Caco-2 (cell line): ENCODE measurements around the gene ARHGDIA. TPM values are rescaled to one million over a fixed set of nuclear protein-coding genes. Genes with fewer than 3 reads are reported as not detected.
A peak's percentile ranks its signal among the peaks of the same experiment; 100 is the strongest.
"Not testable (repeated sequence)": the region's sequence is repeated elsewhere in the genome, so short reads cannot be mapped to it uniquely, and the experiment has no call there.

ENCODE experiments used
- Bru-seq: library from RNA; stranded (reverse); fragments of 400-500 nt; gene quantifications from one replicate; lab custom pipeline; 2021; lab: Mats Ljungman, UMichigan
- BruChase-seq, 2 experiments: library from RNA; stranded (reverse); fragments of 400-500 nt; gene quantifications; one replicate each; lab custom pipeline; 2021; lab: Mats Ljungman, UMichigan
- BruUV-seq: library from RNA; stranded (reverse); fragments of 400-500 nt; replicated peaks from 2 replicates; lab custom pipeline; 2021; lab: Mats Ljungman, UMichigan
- CTCF ChIA-PET: fragments of 300-600 bp; sonication (Branson Sonifier 250); formaldehyde crosslinking; loops from one replicate; lab custom pipeline; 2022; ENCODE audit warnings: antibody characterized with exemption; lab: Charles Lee
- POLR2A ChIA-PET: fragments of 300-600 bp; sonication (Branson Sonifier 250); formaldehyde crosslinking; loops from one replicate; lab custom pipeline; 2022; ENCODE audit warnings: antibody characterized with exemption; lab: Charles Lee
- DNase-seq, 2 experiments: peaks; one replicate each; pipeline versions ENCODE4 v3.0.0 to v3.0.0-alpha.2; 2020 to 2022
- H3K27me3 ChIP-seq: replicated peaks from 2 replicates; pipeline ENCODE4 v1.6.0; 2011; ENCODE audit warnings: low read length; ENCODE audit not compliant: control insufficient read depth, insufficient read depth
- H3K36me3 ChIP-seq: 2 replicates; pipeline ENCODE4 v1.5.1; 2011; ENCODE audit warnings: low read length; ENCODE audit not compliant: control insufficient read depth, insufficient read depth
- H3K4me1 ChIP-seq: fragments of 250-450 bp; sonication (Bioruptor Pico); 2 replicates; pipeline ENCODE4 v1.5.1; 2020; ENCODE audit warnings: mild to moderate bottlenecking
- H3K4me3 ChIP-seq: 2 replicates; pipeline ENCODE4 v1.5.1; 2011; ENCODE audit warnings: low read depth, mild to moderate bottlenecking, control low read depth, low read length
- H3K9me3 ChIP-seq: fragments of 250-450 bp; sonication (Bioruptor Pico); 2 replicates; pipeline ENCODE4 v1.5.1; 2020; ENCODE audit warnings: mild to moderate bottlenecking, moderate library complexity
- H3K27ac Mint-ChIP-seq: one replicate; pipeline ENCODE4 v1.8.0; 2022; ENCODE audit warnings: mixed read lengths; ENCODE audit not compliant: unreplicated experiment
- H3K27me3 Mint-ChIP-seq: one replicate; pipeline ENCODE4 v1.8.0; 2022; ENCODE audit warnings: mixed read lengths; ENCODE audit not compliant: insufficient read depth, unreplicated experiment
- H3K36me3 Mint-ChIP-seq: one replicate; pipeline ENCODE4 v1.8.0; 2022; ENCODE audit warnings: mild to moderate bottlenecking, mixed read lengths; ENCODE audit not compliant: insufficient read depth, unreplicated experiment
- H3K4me1 Mint-ChIP-seq: one replicate; pipeline ENCODE4 v1.8.0; 2022; ENCODE audit warnings: low read depth, mixed read lengths; ENCODE audit not compliant: unreplicated experiment
- H3K4me3 Mint-ChIP-seq: one replicate; pipeline ENCODE4 v1.8.0; 2022; ENCODE audit warnings: mild to moderate bottlenecking, moderate library complexity, mixed read lengths; ENCODE audit not compliant: unreplicated experiment
- H3K9me3 Mint-ChIP-seq: one replicate; pipeline ENCODE4 v1.8.0; 2022; ENCODE audit warnings: mixed read lengths; ENCODE audit not compliant: unreplicated experiment
- CTCF ChIP-seq, 2 experiments: fragments of 200-600 bp in 1 of 2; IDR thresholded peaks; 1 replicate in 1 of 2; 2 replicates in 1 of 2; pipeline versions ENCODE4 v1.5.1 to v1.8.0; 2011 to 2022; ENCODE audit warnings: antibody characterized with exemption in 1 of 2, control low read depth in 1 of 2, inconsistent platforms in 1 of 2, low read depth in 1 of 2, low read length in 1 of 2, mild to moderate bottlenecking in 1 of 2, moderate library complexity in 1 of 2; ENCODE audit not compliant: insufficient read depth in 1 of 2, severe bottlenecking in 1 of 2, unreplicated experiment in 1 of 2
- intact Hi-C: fragments of 100-400 bp; cut with micrococcal nuclease; formaldehyde crosslinking; loops from one replicate; pipeline ENCODE4 v1.10.0; 2022; ENCODE audit not compliant: unreplicated experiment
- long read RNA-seq: library from polyadenylated mRNA; stranded (forward); transcript quantifications from one replicate; pipeline ENCODE4 v2.0.0, GENCODE V29; 2022
- total RNA-seq: library from RNA; stranded (reverse); gene quantifications from 2 replicates; pipeline ENCODE4 v1.2.3, GENCODE V29; 2022

Gene ARHGDIA
- total RNA-seq, result 253 and 292 TPM in 2 replicates
- percentile 77 among the genes with signal in this experiment for Bru-seq, nascent RNA
- percentile 94 among the genes with signal in this experiment for BruChase-seq, experiment 1, labeled RNA remaining after a 2-hour chase
- percentile 98 among the genes with signal in this experiment for BruChase-seq, experiment 2, labeled RNA remaining after a 6-hour chase
- long read RNA-seq, transcript ARHGDIA-207 (5 exons, 1,201 nt), result minor isoform, 10 of 289 reads
- long read RNA-seq, transcript ARHGDIA-217 (7 exons, 886 nt), result minor isoform, 5 of 289 reads
- long read RNA-seq, transcript ARHGDIA-201 (6 exons, 1,906 nt), result major isoform, 217 of 289 reads
- long read RNA-seq, transcript ARHGDIA-203 (6 exons, 1,517 nt), result minor isoform, 6 of 289 reads
- long read RNA-seq, partial matches to known transcripts, result 5 of 289 reads
- long read RNA-seq, other reads (novel, unspliced or antisense), result 41 of 289 reads

- no peaks in the 10 kb centered on the region for H3K27me3 ChIP-seq
- Mint-ChIP-seq H3K27ac (peak within 1 kb of the TSS; percentile 90), H3K4me3 (peak within 1 kb of the TSS; percentile 78), H3K27me3 (no peaks in the 10 kb centered on the region), H3K4me1 (peaks cover 16% of the 10 kb centered on the region), H3K36me3 (peaks cover 89% of the 10 kb centered on the region), H3K9me3 (no peaks in the 10 kb centered on the region)
- peak in 1 of 2 experiments; percentile 96 for DNase-seq
- ChIA-PET POLR2A (interaction anchor here (0.6 to 1.1 kb wide), 2 partner anchors 10 to 21 kb away, joined by 4 read pairs; partner anchors contain the start of gene P4HB), CTCF (no interaction called here)
- peaks cover 49% of the 10 kb centered on the region for H3K4me1 ChIP-seq
- peaks cover 4% of the 10 kb centered on the region; the same call in 1 of the 2 replicates for H3K36me3 ChIP-seq
- no TSS peak for BruUV-seq
- intact Hi-C loops, result loop anchor here (5.0 kb wide), 1 partner anchor 151 kb away; the partner anchor contains the start of genes CENPX and LRRC45
- TF ChIP-seq CTCF (IDR thresholded peaks at IDR 0.05; ENCODE audit: insufficient read depth in 1 of 2, low read depth in 1 of 2, low read length in 1 of 2, severe bottlenecking in 1 of 2, unreplicated experiment in 1 of 2), result no peak
- no peaks in the 10 kb centered on the region for H3K9me3 ChIP-seq
- H3K4me3 ChIP-seq, result peak within 1 kb of the TSS; percentile 81
These were observed at the start of gene ARHGDIA for GRCh38 chr17:81870981-81871386. ARHGDIA (minus strand) TSS chr17:81871337; CDS start chr17:81869930, 1,407 bp downstream.

DNA sequence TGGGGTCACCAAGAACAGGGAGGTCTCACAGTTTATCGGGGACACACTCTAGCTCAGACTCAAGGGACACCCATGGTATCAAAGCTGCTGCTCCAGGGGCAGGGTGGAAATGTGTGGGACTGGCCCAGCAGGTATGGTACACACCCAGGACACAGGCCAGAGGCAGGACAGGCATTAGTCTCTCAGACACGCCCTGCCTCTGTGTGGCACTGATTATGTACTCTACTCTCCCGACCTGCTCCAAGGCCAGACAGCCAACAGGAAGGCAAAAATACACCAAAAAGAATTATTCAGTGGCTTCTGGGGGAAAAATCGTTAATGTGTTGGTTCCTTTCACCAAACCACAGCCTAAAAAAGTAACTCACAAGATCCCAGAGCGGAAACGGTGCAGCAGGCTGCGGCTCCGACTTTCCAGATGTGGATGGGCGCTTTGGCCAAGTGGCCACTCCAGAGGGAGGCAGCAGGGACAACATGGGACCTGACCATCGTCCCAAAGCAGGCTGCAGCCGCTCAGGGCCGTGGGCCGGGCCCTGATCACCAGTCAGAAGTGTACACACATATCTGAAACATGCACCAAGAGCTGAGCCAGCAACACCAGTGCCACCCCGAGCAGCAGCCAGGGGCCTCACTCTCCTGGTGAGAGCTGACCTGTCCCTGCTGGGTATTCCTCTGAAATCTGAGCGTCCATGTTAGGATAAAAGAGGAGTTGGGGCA, 47.9 kb upstream of the ARHGDIA start:
- no peak for DNase-seq
- CTCF ChIA-PET, result no interaction called here

DNA sequence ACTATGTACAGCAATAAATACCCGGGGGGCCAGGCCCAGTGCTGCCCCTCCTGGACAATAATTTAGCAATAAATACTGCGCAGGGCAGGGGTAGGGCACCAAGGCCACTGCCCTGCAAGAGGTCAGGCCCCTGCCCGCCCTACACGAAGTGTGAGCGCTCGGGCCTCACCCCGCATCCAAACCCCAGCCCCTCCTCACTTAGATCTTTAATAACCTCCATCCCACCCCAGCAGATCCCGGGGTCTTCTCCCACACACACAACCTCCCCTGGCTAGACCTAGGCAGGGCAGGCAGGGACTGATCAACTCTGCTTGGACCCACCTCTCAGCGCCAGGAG, 47.2 kb upstream of the ARHGDIA start:
- H3K27ac Mint-ChIP-seq, result peak overlapping the region; percentile 90
- H3K27me3 Mint-ChIP-seq, H3K9me3 ChIP-seq, H3K27me3 ChIP-seq, H3K9me3 Mint-ChIP-seq, DNase-seq, BruUV-seq, CTCF ChIA-PET: not testable (repeated sequence)
- peak overlapping the region; percentile 93 for H3K4me3 Mint-ChIP-seq
- H3K4me1 Mint-ChIP-seq, result peaks cover 26% of the 10 kb centered on the region
- POLR2A ChIA-PET, result interaction anchor here (1.3 kb wide), 1 partner anchor 8 kb away, joined by 11 read pairs; the partner anchor contains the start of gene MAFG
- H3K36me3 Mint-ChIP-seq, result peaks cover 94% of the 10 kb centered on the region
- intact Hi-C loops, result loop anchor here (1.0 kb wide), 1 partner anchor 8 kb away; no protein-coding TSS in a partner anchor
- Histone ChIP-seq H3K36me3 (peaks cover 14% of the 10 kb centered on the region), H3K4me3 (peak overlapping the region; percentile 86; the same call in 1 of the 2 replicates), H3K4me1 (peaks cover 11% of the 10 kb centered on the region)

More for the DNA sequence above, 47.9 kb upstream of the ARHGDIA start:
- no peak for TF ChIP-seq CTCF (IDR thresholded peaks at IDR 0.05; ENCODE audit: insufficient read depth in 1 of 2, low read depth in 1 of 2, low read length in 1 of 2, severe bottlenecking in 1 of 2, unreplicated experiment in 1 of 2)
- BruUV-seq, result no TSS peak
- peak overlapping the region; percentile 93 for H3K4me3 Mint-ChIP-seq
- intact Hi-C loops, result loop anchor here (1.0 kb wide), 1 partner anchor 7 kb away; no protein-coding TSS in a partner anchor
- H3K27me3 Mint-ChIP-seq, result no peaks in the 10 kb centered on the region
- Histone ChIP-seq H3K4me3 (no peak overlapping the region), H3K27me3 (no peaks in the 10 kb centered on the region), H3K4me1 (peaks cover 17% of the 10 kb centered on the region), H3K36me3 (peaks cover 14% of the 10 kb centered on the region), H3K9me3 (no peaks in the 10 kb centered on the region)
- POLR2A ChIA-PET, result no interaction called here
- peak overlapping the region; percentile 90 for H3K27ac Mint-ChIP-seq
- H3K36me3 Mint-ChIP-seq, result peaks cover 88% of the 10 kb centered on the region
- no peaks in the 10 kb centered on the region for H3K9me3 Mint-ChIP-seq
- peaks cover 29% of the 10 kb centered on the region for H3K4me1 Mint-ChIP-seq
